Measurements from ENCODE around the gene COMMD10. TPM values are rescaled to one million over a fixed set of nuclear protein-coding genes. Genes with fewer than 3 reads are reported as not detected.

COMMD10 gene
- total RNA-seq, 3 donors from 2014 or later (not counting 1 experiment from before 2014, with no cell fraction given), result 28.7 to 41.1 (median 35.1) TPM

DNA sequence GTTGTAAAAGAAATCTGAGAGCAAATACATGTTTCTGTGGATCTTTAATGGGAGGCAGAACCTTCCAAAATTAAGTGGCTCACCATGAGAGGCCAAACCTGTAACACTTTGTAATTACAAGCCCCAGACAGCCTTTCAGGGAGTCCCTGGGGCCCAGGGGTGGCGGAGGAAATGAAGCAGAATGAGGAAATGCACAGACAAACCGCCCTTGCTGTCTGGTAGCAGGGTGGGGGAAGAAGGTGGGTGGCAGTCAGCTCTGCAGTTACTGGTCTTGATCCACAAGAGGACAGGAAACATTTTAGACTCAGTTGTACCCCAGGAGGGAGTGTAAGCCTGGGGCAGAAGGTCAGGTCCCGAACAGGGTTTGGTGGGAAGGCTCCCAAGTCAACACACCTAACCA, 46.0 kb upstream of the COMMD10 start:
- Mint-ChIP-seq H3K27me3 (ENCODE audit: low read depth in 2 of 2) (peaks cover 2 to 7% of the 10 kb centered on the region in 2 donors), H3K4me3 (no peak overlapping the region), H3K4me1 (peaks cover 13 to 18% of the 10 kb centered on the region in 2 donors), H3K27ac (peak overlapping the region; percentile 7 to 15), H3K36me3 (no peaks in the 10 kb centered on the region), H3K9me3 (no peaks in the 10 kb centered on the region)
- Histone ChIP-seq H3K4me1 (ENCODE audit: control insufficient read depth, insufficient read depth, low read length) (peaks cover 4% of the 10 kb centered on the region), H3K27me3 (ENCODE audit: control insufficient read depth, insufficient read depth, low read length) (no peaks in the 10 kb centered on the region), H3K4me3 (ENCODE audit: low read length) (no peak overlapping the region), H3K36me3 (ENCODE audit: control insufficient read depth, insufficient read depth, low read length) (no peaks in the 10 kb centered on the region), H3K27ac (ENCODE audit: low read length) (peak overlapping the region; percentile 20), H3K9me3 (ENCODE audit: control insufficient read depth, insufficient read depth, low read length) (no peaks in the 10 kb centered on the region)
- 14% methylated on average over 3 of the region's 3 CpGs for WGBS (ENCODE audit: insufficient coverage)
- ATAC-seq (peak; percentile 53 to 70 (median 65)), DNase-seq (peak in 1 of 2 donors; percentile 17)
- intact Hi-C loops (cut with micrococcal nuclease), result no loop called here
- TF ChIP-seq, protein P1, sequence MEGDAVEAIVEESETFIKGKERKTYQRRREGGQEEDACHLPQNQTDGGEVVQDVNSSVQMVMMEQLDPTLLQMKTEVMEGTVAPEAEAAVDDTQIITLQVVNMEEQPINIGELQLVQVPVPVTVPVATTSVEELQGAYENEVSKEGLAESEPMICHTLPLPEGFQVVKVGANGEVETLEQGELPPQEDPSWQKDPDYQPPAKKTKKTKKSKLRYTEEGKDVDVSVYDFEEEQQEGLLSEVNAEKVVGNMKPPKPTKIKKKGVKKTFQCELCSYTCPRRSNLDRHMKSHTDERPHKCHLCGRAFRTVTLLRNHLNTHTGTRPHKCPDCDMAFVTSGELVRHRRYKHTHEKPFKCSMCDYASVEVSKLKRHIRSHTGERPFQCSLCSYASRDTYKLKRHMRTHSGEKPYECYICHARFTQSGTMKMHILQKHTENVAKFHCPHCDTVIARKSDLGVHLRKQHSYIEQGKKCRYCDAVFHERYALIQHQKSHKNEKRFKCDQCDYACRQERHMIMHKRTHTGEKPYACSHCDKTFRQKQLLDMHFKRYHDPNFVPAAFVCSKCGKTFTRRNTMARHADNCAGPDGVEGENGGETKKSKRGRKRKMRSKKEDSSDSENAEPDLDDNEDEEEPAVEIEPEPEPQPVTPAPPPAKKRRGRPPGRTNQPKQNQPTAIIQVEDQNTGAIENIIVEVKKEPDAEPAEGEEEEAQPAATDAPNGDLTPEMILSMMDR (IDR thresholded peaks at IDR 0.05), result no peak

DNA sequence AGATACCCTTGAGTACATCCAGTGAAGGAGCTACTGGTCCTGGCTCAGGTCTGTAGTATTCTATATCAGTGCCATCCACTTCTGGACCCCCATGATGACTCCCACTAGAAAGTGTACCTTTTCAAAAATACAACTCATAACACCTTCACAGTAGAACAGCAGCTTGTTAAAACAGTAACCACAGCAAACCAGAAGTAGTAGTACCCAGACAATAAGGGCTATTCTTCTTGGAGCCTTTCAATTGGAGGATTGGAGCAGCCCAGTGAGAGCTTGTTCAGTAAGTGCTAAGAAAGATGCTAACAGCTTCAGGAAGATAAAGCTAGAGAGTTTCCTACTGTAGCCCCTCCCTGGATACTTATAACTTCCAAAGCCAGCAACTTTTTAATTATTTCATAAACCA, 42.5 kb upstream of the COMMD10 start:
- H3K27ac ChIP-seq (ENCODE audit: low read length), result no peak overlapping the region
- no peaks in the 10 kb centered on the region for H3K36me3 Mint-ChIP-seq
- peaks cover 9 to 10% of the 10 kb centered on the region in 2 donors for H3K27me3 Mint-ChIP-seq (ENCODE audit: low read depth in 2 of 2)
- H3K4me3 ChIP-seq (ENCODE audit: low read length), result no peak overlapping the region
- intact Hi-C loops (cut with micrococcal nuclease), result no loop called here
- no peak overlapping the region for H3K4me3 Mint-ChIP-seq
- H3K4me1 ChIP-seq (ENCODE audit: control insufficient read depth, insufficient read depth, low read length), result peaks cover 4% of the 10 kb centered on the region
- H3K9me3 Mint-ChIP-seq, result no peaks in the 10 kb centered on the region
- H3K4me1 Mint-ChIP-seq, result peaks cover 13 to 18% of the 10 kb centered on the region in 2 donors
- TF ChIP-seq, protein P1 (IDR thresholded peaks at IDR 0.05), result no peak
- ATAC-seq (no peak), DNase-seq (no peak)
- H3K9me3 ChIP-seq (ENCODE audit: control insufficient read depth, insufficient read depth, low read length), result no peaks in the 10 kb centered on the region
- no peaks in the 10 kb centered on the region for H3K36me3 ChIP-seq (ENCODE audit: control insufficient read depth, insufficient read depth, low read length)
- H3K27me3 ChIP-seq (ENCODE audit: control insufficient read depth, insufficient read depth, low read length), result no peaks in the 10 kb centered on the region
- H3K27ac Mint-ChIP-seq, result no peak overlapping the region

DNA sequence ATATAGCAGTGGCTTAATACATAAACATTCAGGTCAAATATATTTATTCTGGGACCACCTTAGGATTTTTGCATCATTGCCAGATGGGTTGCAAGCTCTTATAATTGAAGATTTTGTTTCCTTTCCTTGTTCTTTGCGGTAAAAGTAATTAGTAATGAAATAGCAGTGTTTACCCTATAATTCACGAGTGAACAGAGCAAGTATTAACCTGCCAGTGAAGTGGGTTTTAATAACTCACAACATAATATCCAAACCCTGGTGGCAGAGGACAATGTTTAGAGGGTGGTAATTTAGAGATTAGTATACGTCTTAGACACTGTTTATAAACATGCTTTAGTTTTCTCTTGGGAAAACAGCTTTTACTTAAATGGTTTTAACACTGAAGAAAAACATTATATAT, 40.8 kb upstream of the COMMD10 start:
- H3K4me1 Mint-ChIP-seq, result peaks cover 1 to 4% of the 10 kb centered on the region in 2 donors
- no peaks in the 10 kb centered on the region for H3K9me3 Mint-ChIP-seq
- no peaks in the 10 kb centered on the region for H3K36me3 Mint-ChIP-seq
- H3K4me3 Mint-ChIP-seq, result no peak overlapping the region
- no peaks in the 10 kb centered on the region for H3K36me3 ChIP-seq (ENCODE audit: control insufficient read depth, insufficient read depth, low read length)
- DNase-seq (no peak), ATAC-seq (no peak)
- no peak overlapping the region for H3K4me3 ChIP-seq (ENCODE audit: low read length)
- peaks cover 13 to 25% of the 10 kb centered on the region in 2 donors for H3K27me3 Mint-ChIP-seq (ENCODE audit: low read depth in 2 of 2)
- H3K27ac Mint-ChIP-seq, result no peak overlapping the region
- H3K9me3 ChIP-seq (ENCODE audit: control insufficient read depth, insufficient read depth, low read length), result no peaks in the 10 kb centered on the region
- 100% methylated on average over 1 of the region's 3 CpGs for WGBS (ENCODE audit: insufficient coverage)
- intact Hi-C loops (cut with micrococcal nuclease), result no loop called here
- no peaks in the 10 kb centered on the region for H3K27me3 ChIP-seq (ENCODE audit: control insufficient read depth, insufficient read depth, low read length)
- TF ChIP-seq, protein P1 (IDR thresholded peaks at IDR 0.05), result no peak
- H3K27ac ChIP-seq (ENCODE audit: low read length), result no peak overlapping the region
- no peaks in the 10 kb centered on the region for H3K4me1 ChIP-seq (ENCODE audit: control insufficient read depth, insufficient read depth, low read length)

DNA sequence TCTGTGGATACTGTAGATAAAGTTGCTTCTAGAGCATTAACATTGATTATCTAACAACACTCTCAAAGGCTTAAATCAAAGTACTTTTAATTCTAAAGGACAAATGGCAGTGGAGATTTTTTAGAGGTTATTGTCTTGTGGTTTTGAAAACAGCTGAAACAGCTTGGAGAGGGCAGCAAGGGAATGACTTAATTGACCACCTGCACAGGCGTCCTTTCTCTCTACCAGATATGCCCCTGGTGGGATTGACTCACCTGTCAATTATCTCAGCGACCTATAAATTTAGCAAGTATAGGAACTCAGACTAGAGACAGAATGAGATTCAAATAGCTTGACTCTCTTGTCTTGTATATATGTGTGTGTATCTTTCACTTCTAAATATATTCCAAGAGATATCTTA, 39.0 kb upstream of the COMMD10 start:
- Histone ChIP-seq H3K9me3 (ENCODE audit: control insufficient read depth, insufficient read depth, low read length) (no peaks in the 10 kb centered on the region), H3K4me1 (ENCODE audit: control insufficient read depth, insufficient read depth, low read length) (no peaks in the 10 kb centered on the region), H3K36me3 (ENCODE audit: control insufficient read depth, insufficient read depth, low read length) (no peaks in the 10 kb centered on the region), H3K27me3 (ENCODE audit: control insufficient read depth, insufficient read depth, low read length) (peaks cover 3% of the 10 kb centered on the region), H3K4me3 (ENCODE audit: low read length) (no peak overlapping the region), H3K27ac (ENCODE audit: low read length) (no peak overlapping the region)
- Mint-ChIP-seq H3K9me3 (no peaks in the 10 kb centered on the region), H3K4me3 (no peak overlapping the region), H3K27me3 (ENCODE audit: low read depth in 2 of 2) (peaks cover 13 to 27% of the 10 kb centered on the region in 2 donors), H3K36me3 (no peaks in the 10 kb centered on the region), H3K27ac (no peak overlapping the region), H3K4me1 (no peaks in the 10 kb centered on the region)
- DNase-seq, result no peak
- TF ChIP-seq, protein P1 (IDR thresholded peaks at IDR 0.05), result no peak
- intact Hi-C loops (cut with micrococcal nuclease), result no loop called here
- ATAC-seq, result no peak
- WGBS (ENCODE audit: insufficient coverage), result 80% methylated on average over 2 of the region's 2 CpGs
